Cortex of kidney (tissue), 1 donor: ENCODE measurements around the gene CDKN2A.

Source experiments
- DNase-seq: peaks from one replicate; lab custom pipeline; 2025; lab: John Stamatoyannopoulos, UW

The CDKN2A gene

GRCh38 chr9:21941337-21941995, 52.7 kb downstream of the CDKN2A start:
- DNase-seq, result no peak

GRCh38 chr9:21936161-21936560, 58.0 kb downstream of the CDKN2A start:
- no peak for DNase-seq

DNA sequence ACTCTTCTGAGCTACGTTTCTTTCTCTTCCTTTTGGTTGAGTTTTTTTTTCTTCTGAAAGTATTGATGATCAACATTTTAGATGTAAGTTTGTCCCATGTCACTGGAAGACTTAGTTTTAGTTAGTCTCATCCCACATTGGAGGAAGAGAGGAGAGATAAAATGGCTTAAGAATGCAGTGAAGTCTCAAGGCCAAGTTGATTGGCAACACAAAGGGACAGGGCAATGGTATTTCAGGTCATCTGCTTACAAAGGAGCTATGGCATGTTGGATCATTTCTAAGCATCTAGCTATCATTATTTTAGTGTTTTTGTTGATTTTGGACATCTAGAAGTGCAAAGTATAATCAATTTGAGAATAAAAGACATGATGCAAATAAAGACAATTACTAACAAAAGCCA, 58.6 kb downstream of the CDKN2A start:
- no peak for DNase-seq

DNA sequence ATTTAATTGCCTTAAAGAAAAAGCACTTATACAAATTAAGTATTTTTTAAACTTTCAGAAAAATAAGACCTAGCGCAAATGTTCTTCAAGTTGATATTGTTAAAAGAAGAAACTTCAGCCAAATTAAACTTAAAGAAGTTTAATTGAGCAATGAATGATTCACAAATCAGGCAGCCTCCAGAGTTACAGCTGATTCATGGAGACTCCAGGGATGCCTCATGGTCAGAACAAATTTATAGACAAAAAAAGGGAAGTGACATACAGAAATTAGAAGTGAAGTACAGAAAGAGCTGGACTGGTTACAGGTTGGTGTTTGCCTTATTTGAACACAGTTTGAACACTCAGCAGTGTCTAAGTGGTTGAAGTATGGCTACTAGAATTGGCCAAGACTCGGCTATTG, 60.3 kb downstream of the CDKN2A start:
- no peak for DNase-seq

DNA sequence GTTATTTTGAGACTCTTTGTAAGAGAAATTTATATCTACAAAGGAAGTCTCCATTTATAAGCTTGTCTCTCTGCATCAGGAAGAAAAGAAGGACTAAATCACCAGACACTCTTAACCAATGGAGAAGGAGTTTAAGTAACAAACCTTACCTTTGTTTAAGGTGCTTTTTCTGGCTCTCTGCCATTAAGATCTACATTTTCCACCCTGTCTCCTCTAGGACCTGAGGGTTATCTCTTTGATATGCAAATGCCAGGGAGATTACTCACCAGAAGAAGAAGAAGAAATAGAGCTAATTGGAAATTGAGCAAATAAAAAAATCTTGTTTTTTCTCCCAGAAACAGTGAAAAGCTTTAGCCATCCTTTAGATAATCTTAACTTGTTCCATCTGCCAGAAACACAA, 60.9 kb downstream of the CDKN2A start:
- DNase-seq, result no peak

DNA sequence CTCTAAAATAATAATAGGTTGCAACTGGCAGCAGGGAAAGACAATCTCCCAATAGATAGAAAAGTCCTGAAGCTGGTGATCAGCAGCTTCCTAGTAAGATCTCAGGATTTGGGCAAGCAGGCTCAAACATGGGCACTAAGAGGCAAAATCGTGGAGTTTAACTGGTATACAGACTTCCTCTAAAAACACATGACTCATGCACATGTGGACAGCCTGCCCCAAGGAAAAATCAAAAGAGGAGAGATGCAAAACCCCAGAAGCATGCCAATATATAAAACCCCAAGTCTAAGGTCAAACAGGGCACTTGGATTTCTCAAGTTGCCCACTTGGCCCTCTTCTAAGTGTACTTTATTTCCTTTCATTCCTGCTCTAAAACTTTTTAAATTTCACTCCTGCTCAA, 62.8 kb downstream of the CDKN2A start:
- no peak for DNase-seq

DNA sequence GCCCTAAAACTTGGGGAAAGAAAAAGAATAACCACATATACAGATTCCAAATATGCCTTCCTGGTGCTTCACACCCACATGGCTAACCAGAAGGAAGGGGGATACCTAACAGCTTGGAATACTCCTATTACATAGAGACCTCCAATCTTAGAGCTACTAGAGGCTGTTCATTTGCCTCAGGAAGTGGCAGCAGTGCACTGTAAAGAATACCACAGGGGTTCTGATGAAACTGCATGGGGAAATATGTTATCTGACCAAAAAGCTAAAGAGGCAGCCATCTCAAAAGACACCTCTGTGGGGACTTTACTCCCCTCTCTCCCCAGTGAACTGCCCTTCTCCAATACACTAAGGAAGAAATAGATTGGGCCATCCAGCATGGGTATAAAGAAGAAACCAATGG, 66.4 kb downstream of the CDKN2A start:
- no peak for DNase-seq

DNA sequence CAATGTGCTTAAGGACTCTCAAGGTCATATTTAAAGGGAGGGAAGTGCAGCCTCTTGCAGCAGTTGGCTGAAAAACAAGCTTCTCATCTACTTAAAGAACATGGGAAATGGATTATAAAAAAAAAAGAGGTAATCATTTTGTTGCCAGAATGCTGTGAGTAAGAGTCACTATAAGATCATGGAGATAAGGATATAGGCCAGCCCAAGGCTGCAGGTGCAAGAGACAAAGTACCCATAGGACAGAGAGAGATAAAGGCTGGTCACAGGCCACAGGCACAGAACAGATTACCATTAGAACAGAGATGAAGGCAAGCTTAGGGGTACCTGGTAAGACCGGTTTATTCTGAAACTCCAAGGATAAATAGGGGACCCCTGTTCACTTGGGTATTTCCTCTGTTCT, 70.5 kb downstream of the CDKN2A start:
- no peak for DNase-seq

- DNase-seq, result no peak
These were observed 74.5 kb downstream of the CDKN2A start for GRCh38 chr9:21919377-21920362.
